ENCODE measurements around the gene KCNK16.

KCNK16 gene

DNA sequence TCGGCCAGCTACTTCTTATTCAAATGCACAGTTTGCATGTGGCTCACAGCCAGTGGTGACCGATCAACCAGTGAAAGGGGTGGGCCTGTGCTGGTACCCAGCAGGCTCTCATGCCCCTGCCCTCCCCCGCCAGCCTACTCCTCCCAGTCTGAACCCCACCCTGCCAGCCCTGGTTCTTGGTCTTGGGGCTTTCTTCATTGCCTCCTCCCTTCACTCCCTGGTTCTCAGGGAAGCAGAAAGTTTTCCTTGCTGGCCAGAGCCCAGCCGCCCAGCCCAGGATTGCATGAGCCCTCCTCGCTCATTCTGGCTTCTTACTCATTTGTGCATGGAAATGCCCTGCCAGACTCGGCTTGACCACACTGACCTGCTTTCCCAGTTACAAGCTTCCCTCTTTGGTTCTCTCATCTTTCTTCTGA lies 49.1 kb downstream of the KCNK16 start:
- DNase-seq, result no peak

DNA sequence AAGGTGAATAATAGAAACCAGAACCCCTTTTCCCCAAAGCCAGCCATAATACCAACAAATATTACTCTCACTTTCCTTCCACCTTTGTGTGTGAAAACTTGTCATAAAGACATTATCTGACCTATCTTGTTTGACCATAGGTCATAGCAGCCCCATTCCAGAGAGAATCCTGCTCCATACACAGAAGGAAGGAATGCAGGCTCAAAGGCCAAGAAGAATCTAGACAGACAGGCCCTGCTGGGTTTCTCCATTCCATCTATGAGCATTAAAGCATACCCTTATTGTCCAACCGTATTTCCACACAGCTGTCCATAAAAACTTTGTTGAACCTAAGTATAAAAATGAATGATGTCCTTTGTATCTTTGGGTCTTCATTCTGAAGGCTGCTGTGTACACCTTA lies 52.5 kb downstream of the KCNK16 start:
- no peak for DNase-seq

DNA sequence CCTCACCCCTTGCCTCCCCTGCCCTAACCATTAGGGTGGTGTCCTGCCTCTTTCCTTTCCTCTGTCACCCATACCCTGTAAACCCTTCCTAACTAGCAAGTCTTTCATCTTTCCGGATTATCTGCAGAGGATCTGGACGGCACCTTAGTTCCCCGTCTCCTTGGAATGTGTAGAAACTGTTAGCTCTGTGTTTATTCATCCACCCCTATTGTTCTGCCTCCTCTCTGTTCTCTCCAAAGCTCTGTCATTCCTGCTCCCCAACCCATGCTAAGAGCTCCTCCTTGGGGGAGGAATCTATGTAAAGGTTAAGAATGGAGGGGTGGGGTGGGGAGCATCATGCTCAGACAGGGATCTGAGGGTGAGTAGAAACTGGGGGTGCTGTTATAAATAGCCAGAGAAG lies 53.8 kb downstream of the KCNK16 start:
- no peak for DNase-seq

DNA sequence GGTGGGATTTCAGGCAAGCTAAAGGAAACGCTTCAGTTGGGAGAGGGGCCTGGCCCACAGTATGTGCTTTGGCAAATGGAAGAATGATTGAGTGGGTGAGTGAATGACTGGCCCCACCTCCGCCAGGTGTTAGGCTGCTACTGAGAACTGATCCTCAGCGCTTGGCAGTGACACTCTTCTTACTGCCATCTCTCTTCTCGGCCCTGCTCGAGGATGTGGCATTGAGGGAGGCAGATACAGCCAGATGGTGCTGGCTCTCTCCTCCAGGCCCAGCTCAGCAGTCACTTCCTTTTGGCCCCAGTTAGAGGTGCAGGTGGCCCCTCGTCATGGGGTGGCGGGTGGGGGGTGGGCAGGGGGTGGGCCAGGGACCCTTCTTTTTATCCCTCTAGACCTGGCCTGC lies 54.3 kb downstream of the KCNK16 start:
- no peak for DNase-seq

GRCh38 chr6:39266782-39267355 lies 55.6 kb downstream of the KCNK16 start:
- DNase-seq, result no peak

DNA sequence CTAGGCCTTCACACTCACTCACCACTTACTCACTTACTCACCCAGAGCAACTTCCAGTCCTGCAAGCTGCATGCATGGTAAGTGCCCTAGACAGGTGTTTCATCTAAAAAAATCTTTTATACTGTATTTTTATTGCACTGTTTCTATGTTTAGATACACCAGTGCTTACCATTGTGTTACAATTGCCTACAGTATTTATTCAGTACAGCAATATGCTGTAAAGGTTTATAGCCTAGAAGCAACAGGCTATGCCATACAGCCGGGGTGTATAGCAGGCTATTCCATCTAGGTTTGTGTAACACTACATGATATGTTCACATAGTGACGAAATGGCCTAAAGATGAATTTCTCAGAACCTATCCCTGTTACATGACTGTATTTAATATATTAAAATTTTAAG lies 56.1 kb downstream of the KCNK16 start:
- DNase-seq, result no peak

All from NCI-H1048 (cell line).